Stimulated activated memory B cell treated with anti-CD40 and anti-IgM and Interleukin-4, amounts not matched to agents 10 μg/mL and 1 μg/mL and 100 μg/mL, for 72 hours (primary cell): ENCODE data around the gene MDN1.
"Not testable (repeated sequence)": the region's sequence is repeated elsewhere in the genome, so short reads cannot be mapped to it uniquely, and the experiment has no call there.

Source experiments
- ATAC-seq: fragments of 150-1000 bp; cut with Tn5 transposase; 2 replicates; pipeline ENCODE4 v1.10.0; 2021
- H3K27ac Mint-ChIP-seq: one replicate; pipeline ENCODE4 v1.8.0; 2022; ENCODE audit warnings: mild to moderate bottlenecking, mixed read lengths
- H3K27me3 Mint-ChIP-seq: one replicate; pipeline ENCODE4 v1.8.0; 2022; ENCODE audit warnings: mixed read lengths
- H3K36me3 Mint-ChIP-seq: one replicate; pipeline ENCODE4 v1.8.0; 2022; ENCODE audit warnings: mixed read lengths
- H3K4me1 Mint-ChIP-seq: one replicate; pipeline ENCODE4 v1.8.0; 2022; ENCODE audit warnings: mixed read lengths
- H3K4me3 Mint-ChIP-seq: one replicate; pipeline ENCODE4 v1.8.0; 2022; ENCODE audit warnings: mild to moderate bottlenecking, moderate library complexity, mixed read lengths
- H3K9me3 Mint-ChIP-seq: one replicate; pipeline ENCODE4 v1.8.0; 2022; ENCODE audit warnings: mixed read lengths

Gene MDN1

GRCh38 chr6:89675949-89676748, 143.4 kb downstream of the MDN1 start:
- no peaks in the 10 kb centered on the region for H3K4me1 Mint-ChIP-seq
- peaks cover 63% of the 10 kb centered on the region for H3K36me3 Mint-ChIP-seq
- H3K27ac Mint-ChIP-seq = no peak overlapping the region
- H3K4me3 Mint-ChIP-seq = no peak overlapping the region
- no peaks in the 10 kb centered on the region for H3K9me3 Mint-ChIP-seq
- ATAC-seq = no peak
- H3K27me3 Mint-ChIP-seq = no peaks in the 10 kb centered on the region

- Mint-ChIP-seq H3K27me3 (no peaks in the 10 kb centered on the region), H3K9me3 (no peaks in the 10 kb centered on the region), H3K4me1 (no peaks in the 10 kb centered on the region), H3K4me3 (no peak overlapping the region), H3K27ac (no peak overlapping the region), H3K36me3 (peaks cover 54% of the 10 kb centered on the region)
- no peak for ATAC-seq
Measured at GRCh38 chr6:89670935-89671565, 148.5 kb downstream of the MDN1 start.

DNA sequence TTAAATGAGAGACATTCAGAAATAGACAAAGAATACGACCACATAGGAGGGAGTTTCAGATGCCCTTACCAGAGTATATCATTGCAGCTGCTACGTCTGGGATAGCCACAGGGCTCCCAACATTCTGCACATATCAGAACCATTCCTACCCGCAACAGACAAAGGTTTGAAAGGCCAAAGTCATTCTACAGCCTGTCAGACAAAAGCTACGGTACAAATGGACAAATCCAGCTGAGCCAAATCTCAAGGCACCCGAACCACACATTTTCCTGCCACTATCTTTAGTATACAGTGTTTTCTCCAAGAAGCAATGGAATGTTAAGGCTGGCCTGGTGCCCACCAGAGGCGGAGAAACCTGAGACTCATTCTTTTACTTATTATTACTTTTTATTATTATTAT, 150.6 kb downstream of the MDN1 start:
- no peak overlapping the region for H3K4me3 Mint-ChIP-seq
- no peaks in the 10 kb centered on the region for H3K9me3 Mint-ChIP-seq
- H3K27ac Mint-ChIP-seq = no peak overlapping the region
- no peak for ATAC-seq
- H3K36me3 Mint-ChIP-seq = peaks cover 45% of the 10 kb centered on the region
- no peaks in the 10 kb centered on the region for H3K27me3 Mint-ChIP-seq
- no peaks in the 10 kb centered on the region for H3K4me1 Mint-ChIP-seq

- H3K36me3 Mint-ChIP-seq = peaks cover 49% of the 10 kb centered on the region
- no peaks in the 10 kb centered on the region for H3K9me3 Mint-ChIP-seq
- H3K4me3 Mint-ChIP-seq = no peak overlapping the region
- no peak for ATAC-seq
- no peaks in the 10 kb centered on the region for H3K4me1 Mint-ChIP-seq
- H3K27me3 Mint-ChIP-seq = no peaks in the 10 kb centered on the region
- H3K27ac Mint-ChIP-seq = no peak overlapping the region
Measured at GRCh38 chr6:89667872-89668556, 151.6 kb downstream of the MDN1 start.

GRCh38 chr6:89662659-89663223, 156.9 kb downstream of the MDN1 start:
- Mint-ChIP-seq H3K4me3 (no peak overlapping the region), H3K27ac (no peak overlapping the region), H3K4me1 (no peaks in the 10 kb centered on the region), H3K27me3 (no peaks in the 10 kb centered on the region), H3K9me3 (no peaks in the 10 kb centered on the region), H3K36me3 (peaks cover 58% of the 10 kb centered on the region)
- no peak for ATAC-seq

DNA sequence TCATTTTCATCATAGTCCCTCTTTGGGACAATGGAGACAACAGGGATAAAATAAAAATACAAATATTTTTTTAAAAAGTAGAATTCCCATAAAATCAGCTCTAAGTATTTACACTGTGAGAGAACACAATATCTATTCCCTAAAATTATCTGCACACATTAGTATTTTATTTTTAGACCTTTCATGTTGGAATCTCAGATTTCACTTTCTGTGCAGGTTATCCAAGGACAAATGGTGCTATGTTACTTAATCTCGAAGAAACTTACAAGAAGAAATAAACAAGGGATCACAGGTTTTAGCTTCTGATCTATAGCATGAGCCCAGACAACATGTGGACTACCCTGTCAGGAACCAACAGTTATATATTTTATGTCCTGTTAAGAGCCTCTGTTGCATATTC, 158.0 kb downstream of the MDN1 start:
- Mint-ChIP-seq H3K36me3 (peaks cover 66% of the 10 kb centered on the region), H3K27me3 (no peaks in the 10 kb centered on the region)
- ATAC-seq = no peak

DNA sequence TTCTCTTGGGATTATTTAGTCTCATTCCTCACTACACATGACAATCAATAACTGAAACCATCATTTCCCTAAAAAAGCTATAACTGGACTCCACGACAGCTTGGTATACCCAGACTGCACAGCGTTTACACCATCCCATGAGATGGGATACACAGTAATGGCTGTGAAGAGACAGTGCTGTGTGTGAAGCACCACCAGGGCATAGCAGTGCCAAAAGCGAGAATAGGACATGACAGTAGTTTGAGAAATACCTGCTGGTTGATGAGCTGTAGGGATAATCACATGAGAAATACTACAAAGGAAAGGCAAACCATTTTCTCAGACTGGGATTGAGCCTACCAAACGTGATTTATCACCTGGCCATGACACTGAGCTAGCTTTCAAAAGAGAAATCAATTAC, 158.6 kb downstream of the MDN1 start:
- ATAC-seq = no peak
- peaks cover 63% of the 10 kb centered on the region for H3K36me3 Mint-ChIP-seq
- H3K9me3 Mint-ChIP-seq = no peaks in the 10 kb centered on the region
- no peak overlapping the region for H3K4me3 Mint-ChIP-seq
- no peaks in the 10 kb centered on the region for H3K27me3 Mint-ChIP-seq
- no peak overlapping the region for H3K27ac Mint-ChIP-seq
- no peaks in the 10 kb centered on the region for H3K4me1 Mint-ChIP-seq

More for the DNA sequence above, 158.0 kb downstream of the MDN1 start:
- Mint-ChIP-seq H3K4me3 (no peak overlapping the region), H3K4me1 (no peaks in the 10 kb centered on the region), H3K9me3 (no peaks in the 10 kb centered on the region), H3K27ac (no peak overlapping the region)

GRCh38 chr6:89657445-89658158, 162.0 kb downstream of the MDN1 start:
- Mint-ChIP-seq H3K27me3 (no peaks in the 10 kb centered on the region), H3K4me3 (no peak overlapping the region), H3K9me3 (no peaks in the 10 kb centered on the region), H3K4me1 (no peaks in the 10 kb centered on the region), H3K36me3 (peaks cover 66% of the 10 kb centered on the region), H3K27ac (no peak overlapping the region)
- ATAC-seq = no peak

- no peak for ATAC-seq
- Mint-ChIP-seq H3K36me3 (peaks cover 71% of the 10 kb centered on the region), H3K27me3 (no peaks in the 10 kb centered on the region), H3K27ac (no peak overlapping the region), H3K9me3 (no peaks in the 10 kb centered on the region), H3K4me3 (no peak overlapping the region), H3K4me1 (no peaks in the 10 kb centered on the region)
Measured at GRCh38 chr6:89655122-89655521, 164.5 kb downstream of the MDN1 start.

DNA sequence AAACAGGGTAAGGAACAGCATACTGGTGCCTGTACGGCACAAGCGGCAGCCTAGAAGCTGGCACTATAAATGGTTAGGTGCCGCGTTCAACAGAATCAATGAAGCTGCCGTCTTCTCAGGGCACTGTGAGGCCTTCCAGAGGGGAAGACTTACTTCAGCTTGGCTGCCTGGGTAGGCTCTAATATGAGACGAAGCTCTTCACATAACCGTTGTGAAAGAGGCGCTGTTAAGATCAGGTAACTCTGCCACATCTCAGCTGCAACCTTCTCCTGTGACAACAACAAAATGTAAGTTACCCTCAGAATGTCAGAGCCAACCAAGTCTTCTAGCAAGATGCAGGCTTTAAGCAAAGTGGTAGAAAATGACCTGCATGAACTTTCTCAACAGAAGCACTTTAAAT, 169.0 kb downstream of the MDN1 start:
- H3K9me3 Mint-ChIP-seq = no peaks in the 10 kb centered on the region
- no peaks in the 10 kb centered on the region for H3K4me1 Mint-ChIP-seq
- no peaks in the 10 kb centered on the region for H3K27me3 Mint-ChIP-seq
- no peak overlapping the region for H3K27ac Mint-ChIP-seq
- peaks cover 61% of the 10 kb centered on the region for H3K36me3 Mint-ChIP-seq
- ATAC-seq = no peak
- H3K4me3 Mint-ChIP-seq = no peak overlapping the region

GRCh38 chr6:89649682-89650081, 169.9 kb downstream of the MDN1 start:
- Mint-ChIP-seq H3K4me1 (no peaks in the 10 kb centered on the region), H3K4me3 (no peak overlapping the region), H3K27ac (no peak overlapping the region), H3K27me3 (no peaks in the 10 kb centered on the region), H3K36me3 (peaks cover 61% of the 10 kb centered on the region), H3K9me3 (no peaks in the 10 kb centered on the region)
- no peak for ATAC-seq

DNA sequence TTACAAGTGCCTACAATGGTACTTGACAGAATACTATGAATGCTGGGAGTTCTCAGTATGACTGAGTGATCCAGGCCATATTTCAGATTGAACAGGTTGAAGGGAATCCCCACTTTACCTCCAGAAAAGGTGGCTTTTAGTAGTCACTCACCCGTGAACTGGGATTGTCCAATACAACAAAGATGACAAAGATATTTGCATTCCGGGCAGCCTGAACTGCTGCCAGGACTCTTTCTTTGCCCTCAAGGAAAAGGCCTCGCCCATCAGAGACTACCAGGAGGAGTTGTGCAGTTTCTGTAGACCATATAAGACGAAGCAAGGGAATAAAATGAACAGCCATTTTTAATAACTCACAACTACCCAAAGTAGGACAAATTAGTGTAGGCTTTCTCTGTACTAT, 174.7 kb downstream of the MDN1 start:
- Mint-ChIP-seq H3K9me3 (no peaks in the 10 kb centered on the region), H3K4me1 (no peaks in the 10 kb centered on the region), H3K27ac (no peak overlapping the region), H3K4me3 (no peak overlapping the region), H3K36me3 (peaks cover 53% of the 10 kb centered on the region), H3K27me3 (no peaks in the 10 kb centered on the region)
- no peak for ATAC-seq

DNA sequence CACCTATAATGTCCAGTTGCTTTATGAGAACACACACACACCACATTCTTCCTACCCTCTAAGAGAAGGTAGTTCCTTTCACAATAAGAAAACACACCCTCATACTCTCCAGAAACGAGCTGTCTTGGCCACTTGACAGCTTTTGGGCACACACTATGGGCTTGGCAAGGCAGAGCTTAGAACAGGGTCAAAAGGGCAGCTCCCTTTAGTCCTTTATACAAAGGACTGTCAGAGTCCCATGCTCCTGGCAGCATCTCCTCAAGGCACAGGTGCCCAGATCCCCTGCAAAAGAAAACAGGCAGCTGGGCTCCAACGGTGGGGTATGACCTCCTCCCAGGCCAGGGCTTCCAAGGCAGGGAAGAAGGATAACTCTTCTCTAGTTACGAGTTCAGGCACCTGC, 176.2 kb downstream of the MDN1 start:
- no peaks in the 10 kb centered on the region for H3K27me3 Mint-ChIP-seq
- no peak for ATAC-seq
- no peaks in the 10 kb centered on the region for H3K9me3 Mint-ChIP-seq
- no peak overlapping the region for H3K4me3 Mint-ChIP-seq
- peaks cover 50% of the 10 kb centered on the region for H3K36me3 Mint-ChIP-seq
- peaks cover 14% of the 10 kb centered on the region for H3K4me1 Mint-ChIP-seq
- H3K27ac Mint-ChIP-seq = no peak overlapping the region

DNA sequence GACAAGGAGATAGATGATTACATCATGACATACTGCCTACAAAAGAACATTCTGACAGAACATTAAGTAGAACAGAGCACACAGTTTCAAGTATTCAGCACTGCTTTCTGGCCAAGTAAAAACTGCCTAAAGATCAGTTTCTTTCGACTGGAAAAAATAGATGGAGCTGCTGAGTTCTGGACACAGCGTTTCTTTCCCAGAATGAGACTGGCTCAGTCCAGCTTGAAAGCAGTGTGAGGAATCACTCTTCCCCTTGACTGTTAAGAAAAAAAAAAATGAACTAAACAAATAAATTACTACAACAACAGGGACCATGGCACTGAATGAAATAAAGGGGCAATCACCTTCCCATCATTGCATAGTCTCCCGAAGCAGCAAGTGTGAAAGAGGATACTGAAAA, 176.6 kb downstream of the MDN1 start:
- peaks cover 14% of the 10 kb centered on the region for H3K4me1 Mint-ChIP-seq
- no peaks in the 10 kb centered on the region for H3K27me3 Mint-ChIP-seq
- no peaks in the 10 kb centered on the region for H3K9me3 Mint-ChIP-seq
- H3K27ac Mint-ChIP-seq = no peak overlapping the region
- no peak for ATAC-seq
- H3K4me3 Mint-ChIP-seq = no peak overlapping the region
- H3K36me3 Mint-ChIP-seq = peaks cover 48% of the 10 kb centered on the region

- H3K27ac Mint-ChIP-seq, H3K9me3 Mint-ChIP-seq, H3K27me3 Mint-ChIP-seq, H3K4me3 Mint-ChIP-seq, ATAC-seq: not testable (repeated sequence)
- Mint-ChIP-seq H3K36me3 (peaks cover 40% of the 10 kb centered on the region), H3K4me1 (peaks cover 14% of the 10 kb centered on the region)
Measured at GRCh38 chr6:89641581-89641980, 178.0 kb downstream of the MDN1 start.
